ENCODE data around the gene TUT7. TPM values are rescaled to one million over a fixed set of nuclear protein-coding genes. Genes with fewer than 3 reads are reported as not detected.

TUT7 gene
- total and polyA plus RNA-seq, 4 donors: 15.5 to 47.7 (median 26.2) TPM

GRCh38 chr9:86326536-86326935, 27.7 kb downstream of the TUT7 start:
- peaks cover 29 to 59% (median 42%) of the 10 kb centered on the region in 4 donors for H3K36me3 ChIP-seq (ENCODE audit: control insufficient read depth in 4 of 4, insufficient read depth in 4 of 4, low read length in 4 of 4)
- H3K4me1 ChIP-seq (ENCODE audit: control insufficient read depth in 5 of 5, insufficient read depth in 5 of 5, low read length in 5 of 5): peaks cover 0 to 1% (median 0%) of the 10 kb centered on the region in 5 donors
- no peak for ATAC-seq (ENCODE audit: insufficient read depth, low FRiP score)
- H3K4me3 ChIP-seq: no peak overlapping the region
- H3K9ac ChIP-seq (ENCODE audit: insufficient read depth in 1 of 2, low read length in 2 of 2): no peak overlapping the region
- TF ChIP-seq, protein P1, sequence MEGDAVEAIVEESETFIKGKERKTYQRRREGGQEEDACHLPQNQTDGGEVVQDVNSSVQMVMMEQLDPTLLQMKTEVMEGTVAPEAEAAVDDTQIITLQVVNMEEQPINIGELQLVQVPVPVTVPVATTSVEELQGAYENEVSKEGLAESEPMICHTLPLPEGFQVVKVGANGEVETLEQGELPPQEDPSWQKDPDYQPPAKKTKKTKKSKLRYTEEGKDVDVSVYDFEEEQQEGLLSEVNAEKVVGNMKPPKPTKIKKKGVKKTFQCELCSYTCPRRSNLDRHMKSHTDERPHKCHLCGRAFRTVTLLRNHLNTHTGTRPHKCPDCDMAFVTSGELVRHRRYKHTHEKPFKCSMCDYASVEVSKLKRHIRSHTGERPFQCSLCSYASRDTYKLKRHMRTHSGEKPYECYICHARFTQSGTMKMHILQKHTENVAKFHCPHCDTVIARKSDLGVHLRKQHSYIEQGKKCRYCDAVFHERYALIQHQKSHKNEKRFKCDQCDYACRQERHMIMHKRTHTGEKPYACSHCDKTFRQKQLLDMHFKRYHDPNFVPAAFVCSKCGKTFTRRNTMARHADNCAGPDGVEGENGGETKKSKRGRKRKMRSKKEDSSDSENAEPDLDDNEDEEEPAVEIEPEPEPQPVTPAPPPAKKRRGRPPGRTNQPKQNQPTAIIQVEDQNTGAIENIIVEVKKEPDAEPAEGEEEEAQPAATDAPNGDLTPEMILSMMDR (IDR thresholded peaks at IDR 0.05; ENCODE audit: control extremely low read depth, extremely low read depth): no peak
- H3K27ac ChIP-seq (ENCODE audit: low read depth in 1 of 2, low read length in 1 of 2): no peak overlapping the region
- H3K9me3 ChIP-seq (ENCODE audit: control insufficient read depth in 4 of 4, insufficient read depth in 3 of 4, low read length in 3 of 4): no peaks in the 10 kb centered on the region
- DNase-seq: no peak
- WGBS, 2 donors: 89 to 93% methylated on average over 3 of the region's 3 CpGs
- H3K27me3 ChIP-seq (ENCODE audit: control insufficient read depth in 3 of 3, insufficient read depth in 3 of 3, low read length in 2 of 3): no peaks in the 10 kb centered on the region

- H3K27ac ChIP-seq (ENCODE audit: low read depth in 1 of 2, low read length in 1 of 2): no peak overlapping the region
- TF ChIP-seq, protein P1 (IDR thresholded peaks at IDR 0.05; ENCODE audit: control extremely low read depth, extremely low read depth): no peak
- no peaks in the 10 kb centered on the region for H3K27me3 ChIP-seq (ENCODE audit: control insufficient read depth in 3 of 3, insufficient read depth in 3 of 3, low read length in 2 of 3)
- H3K36me3 ChIP-seq (ENCODE audit: control insufficient read depth in 4 of 4, insufficient read depth in 4 of 4, low read length in 4 of 4): peaks cover 32 to 64% (median 47%) of the 10 kb centered on the region in 4 donors
- no peak overlapping the region for H3K9ac ChIP-seq (ENCODE audit: insufficient read depth in 1 of 2, low read length in 2 of 2)
- WGBS, 2 donors: 89 to 97% methylated on average over 1 of the region's 1 CpG
- DNase-seq (no peak), ATAC-seq (ENCODE audit: insufficient read depth, low FRiP score) (no peak)
- no peak overlapping the region for H3K4me3 ChIP-seq
- no peaks in the 10 kb centered on the region for H3K9me3 ChIP-seq (ENCODE audit: control insufficient read depth in 4 of 4, insufficient read depth in 3 of 4, low read length in 3 of 4)
- peaks cover 0 to 1% (median 0%) of the 10 kb centered on the region in 5 donors for H3K4me1 ChIP-seq (ENCODE audit: control insufficient read depth in 5 of 5, insufficient read depth in 5 of 5, low read length in 5 of 5)
Measured at GRCh38 chr9:86324901-86325300, 29.3 kb downstream of the TUT7 start.

GRCh38 chr9:86324308-86324707, 29.9 kb downstream of the TUT7 start:
- DNase-seq: no peak
- WGBS, 2 donors: 85 to 93% methylated on average over 2 of the region's 2 CpGs
- TF ChIP-seq, protein P1 (IDR thresholded peaks at IDR 0.05; ENCODE audit: control extremely low read depth, extremely low read depth): no peak
- H3K9me3 ChIP-seq (ENCODE audit: control insufficient read depth in 4 of 4, insufficient read depth in 3 of 4, low read length in 3 of 4): no peaks in the 10 kb centered on the region
- H3K36me3 ChIP-seq (ENCODE audit: control insufficient read depth in 4 of 4, insufficient read depth in 4 of 4, low read length in 4 of 4): peaks cover 30 to 62% (median 48%) of the 10 kb centered on the region in 4 donors
- ATAC-seq (ENCODE audit: insufficient read depth, low FRiP score): no peak
- no peaks in the 10 kb centered on the region for H3K27me3 ChIP-seq (ENCODE audit: control insufficient read depth in 3 of 3, insufficient read depth in 3 of 3, low read length in 2 of 3)
- no peak overlapping the region for H3K9ac ChIP-seq (ENCODE audit: insufficient read depth in 1 of 2, low read length in 2 of 2)
- H3K4me3 ChIP-seq: no peak overlapping the region
- H3K27ac ChIP-seq (ENCODE audit: low read depth in 1 of 2, low read length in 1 of 2): no peak overlapping the region
- peaks cover 0 to 1% (median 0%) of the 10 kb centered on the region in 5 donors for H3K4me1 ChIP-seq (ENCODE audit: control insufficient read depth in 5 of 5, insufficient read depth in 5 of 5, low read length in 5 of 5)

All from lung (tissue), 12 donors.